Mesenteric fat pad (tissue), 1 donor: Measurements from ENCODE around the gene GBE1. TPM values are rescaled to one million over a fixed set of nuclear protein-coding genes. Genes with fewer than 3 reads are reported as not detected.

Experiments used
- DNase-seq: peaks from one replicate; pipeline ENCODE4 v3.0.0-alpha.2; 2020; ENCODE audit warnings: low spot score
- total RNA-seq: library from RNA; stranded (reverse); fragmentation: NEBNext Ultra II Directional; extraction: Animal tissue kit (Norgen Biotek cat#: 25700); gene quantifications from one replicate; pipeline ENCODE4 v1.2.1, GENCODE V29; 2021
- donor health status: DM: yes; HTN: yes; CAD: no.

The GBE1 gene
- total RNA-seq, 1 donor from 2014 or later, result 152 TPM

GRCh38 chr3:81476692-81477091, 284.8 kb downstream of the GBE1 start:
- DNase-seq, result no peak

GRCh38 chr3:81472600-81473362, 288.7 kb downstream of the GBE1 start:
- DNase-seq, result no peak

GRCh38 chr3:81470524-81471278, 290.7 kb downstream of the GBE1 start:
- DNase-seq, result no peak

- DNase-seq, result no peak
Observed at GRCh38 chr3:81468391-81468790, 293.1 kb downstream of the GBE1 start.

- DNase-seq, result no peak
Observed at GRCh38 chr3:81466201-81466560, 295.3 kb downstream of the GBE1 start.

GRCh38 chr3:81465510-81466200, 295.8 kb downstream of the GBE1 start:
- no peak for DNase-seq

- no peak for DNase-seq
Observed at GRCh38 chr3:81463781-81464180, 297.7 kb downstream of the GBE1 start.

- no peak for DNase-seq
Observed at GRCh38 chr3:81462921-81463320, 298.5 kb downstream of the GBE1 start.

GRCh38 chr3:81459733-81460132, 301.7 kb downstream of the GBE1 start:
- no peak for DNase-seq

- no peak for DNase-seq
Observed at GRCh38 chr3:81452418-81452817, 309.0 kb downstream of the GBE1 start.

GRCh38 chr3:81451611-81452010, 309.8 kb downstream of the GBE1 start:
- no peak for DNase-seq

GRCh38 chr3:81451140-81451539, 310.3 kb downstream of the GBE1 start:
- no peak for DNase-seq

- no peak for DNase-seq
Observed at GRCh38 chr3:81446806-81447205, 314.6 kb downstream of the GBE1 start.

- DNase-seq, result no peak
Observed at GRCh38 chr3:81445712-81446111, 315.7 kb downstream of the GBE1 start.

GRCh38 chr3:81444817-81445460, 316.5 kb downstream of the GBE1 start:
- DNase-seq, result no peak

GRCh38 chr3:81443958-81444357, 317.5 kb downstream of the GBE1 start:
- no peak for DNase-seq

- DNase-seq, result no peak
Observed at GRCh38 chr3:81443457-81443782, 318.0 kb downstream of the GBE1 start.

- DNase-seq, result no peak
Observed at GRCh38 chr3:81442758-81443456, 318.5 kb downstream of the GBE1 start.

GRCh38 chr3:81440661-81441060, 320.8 kb downstream of the GBE1 start:
- DNase-seq, result no peak
